ENCODE data around the gene TRIP13.
"Not testable (repeated sequence)": the region's sequence is repeated elsewhere in the genome, so short reads cannot be mapped to it uniquely, and the experiment has no call there.

The TRIP13 gene

GRCh38 chr5:937151-937924, 44.7 kb downstream of the TRIP13 start:
- DNase-seq (ENCODE audit: low spot score): no peak

DNA sequence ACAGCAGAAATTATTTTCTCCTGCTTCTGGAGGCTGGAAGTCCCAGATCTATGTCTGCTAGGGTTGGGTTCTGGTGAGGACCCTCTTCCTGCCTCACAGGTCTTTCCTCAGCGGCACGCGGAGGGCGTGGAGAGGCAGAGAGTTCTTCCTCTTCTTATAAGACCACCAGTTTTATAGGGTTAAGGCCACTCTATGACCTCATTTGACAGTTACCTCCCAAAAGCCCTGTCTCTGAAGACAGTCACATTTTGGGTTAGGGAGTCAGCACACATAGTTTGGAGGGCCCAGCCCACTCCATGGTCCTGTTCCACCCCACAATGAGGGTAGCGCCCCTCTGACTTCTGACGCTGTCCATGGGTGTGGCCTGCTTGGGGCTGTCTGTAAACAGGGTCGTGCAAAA, 46.7 kb downstream of the TRIP13 start:
- DNase-seq (ENCODE audit: low spot score): no peak

- DNase-seq (ENCODE audit: low spot score): not testable (repeated sequence)
These were observed 48.1 kb downstream of the TRIP13 start for GRCh38 chr5:940741-941140.

GRCh38 chr5:943201-943917, 50.7 kb downstream of the TRIP13 start:
- DNase-seq (ENCODE audit: low spot score): no peak

DNA sequence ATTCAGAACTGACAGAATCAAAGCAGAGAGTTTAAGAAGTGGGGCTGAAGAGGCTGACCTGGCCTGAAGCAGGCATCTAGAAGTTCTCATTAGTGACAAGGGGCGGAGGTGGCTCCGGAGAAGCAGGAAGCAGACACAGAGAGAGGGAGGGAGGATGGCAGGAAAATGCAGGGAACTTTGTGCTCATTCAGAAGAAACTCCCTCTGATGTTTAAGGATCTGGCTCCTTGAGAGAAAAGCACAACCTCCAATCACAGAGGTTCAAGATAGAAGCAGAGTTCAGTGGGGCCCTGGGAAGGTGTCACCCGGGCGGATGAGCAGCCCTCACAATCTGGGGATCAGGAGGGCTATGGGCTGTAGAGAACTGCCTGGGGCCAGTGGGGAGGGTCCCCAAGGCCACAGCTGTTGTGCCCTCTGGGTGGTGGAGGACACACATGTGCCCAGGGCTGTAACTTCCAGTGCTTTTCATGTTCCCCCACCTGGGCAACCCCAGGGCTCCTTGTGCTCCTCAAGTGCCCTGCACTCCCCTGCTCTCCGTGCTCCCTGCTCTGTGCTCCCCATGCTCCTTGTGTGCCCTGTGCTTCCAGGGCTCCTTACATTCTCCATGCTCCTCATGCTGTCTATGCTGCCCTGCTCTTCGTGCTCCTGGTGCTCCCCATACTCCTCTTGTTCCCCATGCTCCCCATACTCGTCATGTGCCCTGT, 51.4 kb downstream of the TRIP13 start:
- no peak for DNase-seq (ENCODE audit: low spot score)

- no peak for DNase-seq (ENCODE audit: low spot score)
These were observed 51.9 kb downstream of the TRIP13 start for GRCh38 chr5:944621-944927.

DNA sequence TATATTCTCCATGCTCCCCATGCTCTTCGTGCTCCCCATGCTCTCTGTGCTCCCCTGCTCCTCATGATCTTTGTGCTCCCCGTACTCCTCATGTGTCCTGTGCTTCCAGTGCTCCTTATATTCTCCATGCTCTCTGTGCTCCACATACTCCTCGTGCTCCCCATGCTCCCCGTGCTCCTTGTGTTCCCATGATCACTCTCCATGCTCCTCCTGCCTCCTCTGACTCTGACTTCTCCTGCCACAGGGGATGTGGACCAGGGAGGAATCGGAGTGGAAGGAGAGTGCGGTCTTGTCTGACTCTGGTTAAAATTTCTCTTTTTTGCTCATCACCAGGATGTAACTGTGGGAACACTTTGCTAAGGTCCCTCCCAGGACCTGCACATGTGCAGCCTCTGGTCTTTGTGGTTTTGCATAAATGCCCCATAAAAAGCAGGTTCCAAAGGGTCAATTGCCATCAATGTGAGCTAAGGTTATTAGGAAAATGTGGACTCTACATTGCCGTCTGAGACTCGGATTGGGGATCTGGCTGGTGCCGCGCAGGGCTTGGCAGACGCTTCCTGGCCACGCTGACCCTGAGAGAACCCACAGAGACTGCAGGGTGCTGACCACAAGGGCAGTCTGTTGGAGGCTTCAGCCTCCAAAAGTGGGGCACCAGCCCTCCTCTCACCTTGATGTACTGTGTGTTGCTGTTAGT, 52.5 kb downstream of the TRIP13 start:
- DNase-seq (ENCODE audit: low spot score): no peak

- DNase-seq (ENCODE audit: low spot score): no peak
These were observed 53.2 kb downstream of the TRIP13 start for GRCh38 chr5:945691-946551.

DNA sequence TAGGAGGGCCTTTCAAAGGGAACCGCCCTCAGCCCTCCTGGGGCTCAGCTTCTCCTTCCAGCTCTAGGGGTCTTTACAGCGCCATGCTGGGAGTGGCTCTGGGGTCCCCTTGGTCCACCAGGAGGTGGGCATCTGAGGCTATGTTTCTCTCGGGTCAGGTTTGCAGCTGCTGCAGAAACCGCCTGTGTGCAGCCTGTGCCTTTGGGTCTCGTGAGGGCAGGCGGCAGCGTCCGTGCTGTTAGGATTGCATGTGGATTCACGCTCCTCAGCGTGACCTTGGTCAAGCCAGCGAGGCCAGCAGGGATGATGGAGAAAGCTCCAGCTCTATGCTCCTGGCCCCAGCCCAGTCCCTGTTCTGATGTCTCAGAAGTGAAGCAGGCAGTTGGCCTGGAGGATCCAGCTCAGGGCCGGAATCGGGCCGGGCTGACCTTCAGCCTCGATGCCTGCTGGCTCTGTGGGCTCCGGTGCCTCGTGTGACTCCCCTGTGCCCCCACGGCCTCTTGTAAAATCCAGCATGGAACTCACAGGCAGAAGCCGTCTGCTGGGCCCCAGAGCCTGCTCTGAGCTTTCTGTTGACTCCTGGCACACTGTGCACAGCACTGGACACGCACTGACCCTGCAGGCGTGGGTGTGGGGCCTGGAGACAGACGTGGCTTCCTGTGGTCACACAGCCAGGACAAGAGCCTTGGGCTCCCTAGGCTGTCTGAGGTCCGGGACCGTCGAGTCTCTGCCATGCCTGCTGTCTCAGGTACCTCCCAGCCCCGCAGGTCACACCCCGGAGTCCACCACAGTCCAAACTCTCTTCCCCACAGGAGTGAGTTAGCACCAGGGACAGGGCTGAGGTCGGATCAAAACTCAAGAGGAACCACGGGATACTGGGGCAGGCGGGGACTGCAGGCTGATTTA, 54.3 kb downstream of the TRIP13 start:
- DNase-seq (ENCODE audit: low spot score): no peak

DNA sequence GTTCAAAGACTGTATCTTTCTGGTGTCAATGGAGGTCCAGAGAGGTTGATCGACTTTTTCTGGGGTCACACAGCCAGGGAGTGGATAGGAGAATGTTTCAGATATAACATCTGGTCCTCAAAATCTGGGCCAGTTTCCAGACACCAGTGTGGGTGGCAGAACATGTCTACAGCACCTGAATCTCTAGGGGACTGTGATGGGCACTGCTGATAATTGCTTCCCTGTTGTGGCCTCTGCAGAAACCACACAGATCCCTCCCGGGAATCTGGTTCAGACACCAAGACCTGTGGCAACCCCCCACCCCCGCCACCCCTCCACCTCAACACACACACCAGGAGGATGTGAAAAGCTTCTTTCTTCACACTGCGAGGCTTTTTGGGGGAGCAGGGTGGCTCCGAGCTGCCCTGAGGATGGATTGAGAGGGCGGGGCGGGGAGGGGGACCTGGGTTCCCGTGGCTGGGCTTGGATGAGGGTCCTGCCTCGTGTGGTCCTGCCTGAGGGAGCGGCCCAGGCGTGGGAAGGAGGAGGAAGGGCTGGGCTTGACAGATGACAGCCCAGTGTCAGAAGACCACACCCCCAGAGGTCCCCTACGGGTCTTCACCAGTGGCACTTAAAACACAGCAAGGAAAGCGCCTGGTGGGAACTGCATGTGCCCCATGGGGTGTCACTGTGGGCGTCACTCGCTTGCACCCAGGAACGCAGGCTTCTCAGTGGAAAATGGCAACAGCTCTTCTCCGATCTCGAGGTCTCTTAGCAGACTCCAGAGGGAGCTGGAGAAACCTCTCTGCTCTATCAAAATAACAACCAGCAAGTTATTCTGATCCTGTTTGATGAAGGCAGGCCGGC, 55.2 kb downstream of the TRIP13 start:
- no peak for DNase-seq (ENCODE audit: low spot score)

GRCh38 chr5:948472-949274, 56.0 kb downstream of the TRIP13 start:
- DNase-seq (ENCODE audit: low spot score): no peak

GRCh38 chr5:949275-949543, 56.5 kb downstream of the TRIP13 start:
- no peak for DNase-seq (ENCODE audit: low spot score)

DNA sequence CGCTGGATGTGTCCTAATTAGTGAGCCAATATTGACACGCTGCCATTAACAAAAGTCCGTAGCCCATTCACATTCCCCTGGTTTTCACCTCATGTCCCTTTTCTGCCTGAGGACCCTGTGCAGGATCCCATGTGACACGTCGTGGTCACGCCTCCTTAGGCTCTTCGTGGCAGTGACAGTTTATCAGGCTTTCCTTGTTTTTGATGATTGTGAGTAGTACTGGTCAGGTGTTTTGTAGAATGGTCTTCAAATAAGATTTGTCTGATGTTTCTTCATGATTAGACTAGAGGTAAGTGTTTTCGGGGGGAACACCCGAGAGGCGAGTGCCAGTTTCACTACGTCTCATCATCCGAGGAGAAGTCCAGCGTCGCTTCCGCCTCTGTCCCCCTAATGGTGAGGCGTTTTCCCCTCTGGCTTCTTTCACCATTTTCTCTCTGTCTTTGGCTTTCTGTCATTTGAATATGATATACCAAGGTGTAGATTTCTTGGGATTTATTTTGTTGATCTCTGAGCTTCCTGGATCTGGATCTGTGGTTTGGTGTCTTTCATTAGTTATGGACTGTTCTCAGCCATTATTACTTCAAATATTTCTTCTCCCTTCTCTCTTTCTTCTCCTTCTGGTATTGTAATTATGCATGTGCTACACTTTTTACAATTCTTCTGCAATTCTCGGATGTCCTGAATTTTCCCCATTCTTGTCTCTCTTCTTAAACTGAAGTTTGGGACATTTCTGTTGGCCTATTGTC, 57.3 kb downstream of the TRIP13 start:
- no peak for DNase-seq (ENCODE audit: low spot score)

- DNase-seq (ENCODE audit: low spot score): no peak
These were observed 59.4 kb downstream of the TRIP13 start for GRCh38 chr5:951940-952596.

DNA sequence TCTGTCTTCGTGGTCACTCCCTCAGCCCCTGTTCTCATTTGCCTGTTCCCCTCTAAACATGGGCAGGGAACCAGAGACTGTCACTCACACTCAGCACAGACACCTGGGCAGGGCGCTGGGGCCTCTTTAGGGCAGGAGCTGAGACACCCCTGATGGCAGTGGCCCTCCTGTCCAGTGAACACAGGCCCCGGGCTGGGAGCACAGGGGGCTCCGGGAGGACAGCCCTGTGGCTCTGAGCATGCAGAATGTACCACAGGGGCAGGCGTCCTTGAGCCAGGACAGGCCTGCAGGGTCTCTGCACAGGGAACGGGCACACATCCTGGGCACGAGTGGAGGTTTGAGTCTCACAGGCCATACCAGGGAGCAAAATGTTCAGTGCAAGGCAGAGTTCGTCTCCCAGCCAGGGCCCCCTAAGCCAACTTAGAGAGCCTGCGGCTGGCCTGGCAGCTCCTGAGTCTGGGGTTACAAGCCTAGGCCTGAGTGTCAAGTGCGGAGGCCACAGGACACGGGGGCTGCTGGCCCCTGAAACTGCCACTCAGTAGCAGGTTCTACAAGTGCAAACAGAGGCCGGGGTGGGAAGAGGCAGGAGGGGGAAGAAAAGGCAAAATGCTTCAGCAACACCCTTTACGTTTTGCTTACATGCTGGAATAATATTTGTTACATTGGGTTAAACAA, 60.0 kb downstream of the TRIP13 start:
- no peak for DNase-seq (ENCODE audit: low spot score)

GRCh38 chr5:953535-954449, 61.1 kb downstream of the TRIP13 start:
- no peak for DNase-seq (ENCODE audit: low spot score)

All from kidney capillary endothelial cell (primary cell).